Suppressor macrophage treated with lipopolysaccharide for 4 hours (primary cell): ENCODE data around the gene DRD1.
"Not testable (repeated sequence)": the region's sequence is repeated elsewhere in the genome, so short reads cannot be mapped to it uniquely, and the experiment has no call there.

Experiments used
- DNase-seq: peaks from one replicate; pipeline ENCODE4 v3.0.0-alpha.2; 2020

Gene DRD1

GRCh38 chr5:175418251-175418650 is 25.7 kb downstream of the DRD1 start:
- DNase-seq: no peak

DNA sequence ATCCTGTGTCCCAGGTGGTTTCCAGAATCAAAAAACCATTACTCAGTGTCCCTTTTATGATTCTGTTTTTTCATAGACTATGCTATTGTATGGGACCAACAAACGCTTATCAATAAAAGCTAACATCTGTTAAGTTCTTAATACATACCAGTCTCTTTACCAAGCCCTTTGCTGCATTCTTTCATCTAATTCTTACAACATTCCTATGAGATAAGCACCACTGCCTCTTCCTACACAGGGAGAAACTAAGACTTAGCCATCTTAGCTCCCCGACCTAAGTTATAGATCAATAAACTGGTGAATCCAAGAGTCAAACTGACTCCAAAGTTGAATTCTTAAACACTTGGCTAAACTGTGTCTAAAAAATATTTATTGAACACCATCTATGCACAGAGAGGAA is 26.6 kb downstream of the DRD1 start:
- no peak for DNase-seq

- no peak for DNase-seq
Measured at GRCh38 chr5:175415303-175415702, 28.7 kb downstream of the DRD1 start.

- DNase-seq: no peak
Measured at GRCh38 chr5:175410926-175411325, 33.1 kb downstream of the DRD1 start.

GRCh38 chr5:175406300-175406699 is 37.7 kb downstream of the DRD1 start:
- DNase-seq: no peak

DNA sequence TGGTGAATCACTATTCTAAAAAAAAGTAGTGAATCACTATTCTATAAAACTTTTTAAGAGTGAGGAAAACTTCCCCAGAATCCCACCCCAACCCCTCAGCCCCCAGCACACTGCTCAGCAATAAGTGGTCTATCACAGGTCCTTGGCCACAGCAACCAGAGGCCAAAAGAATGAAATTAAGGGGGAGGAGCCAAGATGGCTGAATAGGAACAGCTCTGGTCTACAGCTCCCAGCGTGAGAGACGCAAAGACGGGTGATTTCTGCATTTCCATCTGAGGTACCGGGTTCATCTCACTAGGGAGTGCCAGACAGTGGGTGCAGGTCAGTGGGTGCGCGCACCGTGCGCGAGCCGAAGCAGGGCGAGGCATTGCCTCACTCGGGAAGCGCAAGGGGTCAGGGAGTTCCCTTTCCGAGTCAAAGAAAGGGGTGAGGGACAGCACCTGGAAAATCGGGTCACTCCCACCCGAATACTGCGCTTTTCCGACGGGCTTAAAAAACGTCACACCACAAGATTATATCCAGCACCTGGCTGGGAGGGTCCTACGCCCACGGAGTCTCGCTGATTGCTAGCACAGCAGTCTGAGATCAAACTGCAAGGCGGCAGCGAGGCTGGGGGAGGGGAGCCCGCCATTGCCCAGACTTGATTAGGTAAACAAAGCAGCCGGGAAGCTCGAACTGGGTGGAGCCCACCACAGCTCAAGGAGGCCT is 46.2 kb downstream of the DRD1 start:
- not testable (repeated sequence) for DNase-seq

DNA sequence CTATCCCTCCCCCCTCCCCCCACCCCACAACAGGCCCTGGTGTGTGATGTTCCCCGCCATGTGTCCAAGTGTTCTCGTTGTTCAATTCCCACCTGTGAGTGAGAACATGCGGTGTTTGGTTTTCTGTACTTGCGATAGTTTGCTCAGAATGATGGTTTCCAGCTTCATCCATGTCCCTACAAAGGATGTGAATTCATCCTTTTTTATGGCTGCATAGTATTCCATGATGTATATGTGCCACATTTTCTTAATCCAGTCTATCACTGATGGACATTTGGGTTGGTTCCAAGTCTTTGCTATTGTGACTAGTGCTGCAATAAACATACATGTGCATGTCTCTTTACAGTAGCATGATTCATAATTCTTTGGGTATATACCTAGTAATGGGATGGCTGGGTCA is 48.6 kb downstream of the DRD1 start:
- DNase-seq: not testable (repeated sequence)

GRCh38 chr5:175394601-175395000 is 49.4 kb downstream of the DRD1 start:
- DNase-seq: no peak

DNA sequence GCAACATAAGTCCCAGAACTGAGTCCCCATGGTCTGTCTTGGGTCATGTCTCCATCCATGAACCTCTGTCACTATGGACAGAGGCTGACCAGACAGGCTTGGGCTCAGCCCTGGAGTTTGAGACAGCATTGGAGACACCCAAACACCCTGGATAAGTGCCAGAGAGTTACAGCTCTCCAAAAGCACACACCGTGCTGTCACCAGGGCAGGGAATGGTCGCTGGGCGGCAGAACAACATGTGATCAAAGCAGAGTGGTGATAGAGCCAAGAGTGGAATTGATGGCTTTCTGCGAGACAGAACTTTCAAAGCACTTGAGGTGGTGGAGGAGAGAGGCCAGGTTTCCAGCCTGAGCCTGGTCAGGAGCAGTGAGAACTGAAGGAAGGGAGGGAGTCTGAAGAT is 50.1 kb downstream of the DRD1 start:
- no peak for DNase-seq

GRCh38 chr5:175392236-175392635 is 51.7 kb downstream of the DRD1 start:
- no peak for DNase-seq

DNA sequence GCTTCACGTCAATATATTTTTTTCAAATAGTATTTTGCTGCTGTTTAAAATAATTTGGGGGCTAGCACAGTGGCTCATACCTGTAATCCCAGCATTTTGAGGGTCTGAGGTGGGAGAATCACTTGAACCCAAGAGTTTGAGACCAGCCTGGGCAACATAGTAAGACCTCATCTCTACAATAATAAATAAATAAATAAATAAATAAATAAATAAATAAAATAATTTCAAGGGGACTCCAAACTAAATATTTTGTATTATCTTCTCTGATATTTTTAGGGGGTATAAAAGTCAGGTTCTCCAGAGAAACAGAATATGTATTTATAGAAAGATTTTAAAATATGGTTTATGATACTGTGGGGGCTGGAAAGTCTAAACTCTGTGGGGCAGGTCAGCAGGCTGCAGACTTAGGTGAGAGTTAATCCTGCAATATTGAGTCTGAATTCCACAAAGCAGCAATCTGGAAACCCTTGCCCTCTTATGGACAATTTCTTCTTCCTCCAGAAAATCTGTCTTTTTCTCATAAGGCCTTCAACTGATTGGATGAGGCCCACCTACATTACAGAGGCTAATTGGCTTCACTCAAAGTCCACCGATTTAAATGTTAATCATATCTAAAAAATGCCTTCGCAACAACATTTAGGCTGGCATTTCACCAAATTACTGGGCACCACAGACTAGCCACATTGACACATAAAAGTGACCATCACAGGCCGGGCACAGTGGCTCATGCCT is 53.5 kb downstream of the DRD1 start:
- no peak for DNase-seq
